Renal cortex interstitium (tissue), 15 donors: Measurements from ENCODE around the gene C9orf85. TPM values are rescaled to one million over a fixed set of nuclear protein-coding genes. Genes with fewer than 3 reads are reported as not detected.
A peak's percentile ranks its signal among the peaks of the same experiment; 100 is the strongest.

Experiments
- DNase-seq, 11 donors: peaks; one replicate each; pipeline ENCODE4 v3.0.0-alpha.2; 2013; ENCODE audit warnings: low read depth in 9 of 11, low spot score in 4 of 11; ENCODE audit errors: extremely low read depth in 1 of 11
- long read RNA-seq, 16 experiments: transcript quantifications; one replicate each; lab custom pipeline, GENCODE V29; 2026
- polyA plus RNA-seq, 3 donors: library from polyadenylated mRNA; unstranded; fragments of 120-200 nt; gene quantifications; one replicate each; pipeline ENCODE4 v1.2.1, GENCODE V29; 2013; ENCODE audit not compliant: insufficient read length in 3 of 3

C9orf85 gene, protein sequence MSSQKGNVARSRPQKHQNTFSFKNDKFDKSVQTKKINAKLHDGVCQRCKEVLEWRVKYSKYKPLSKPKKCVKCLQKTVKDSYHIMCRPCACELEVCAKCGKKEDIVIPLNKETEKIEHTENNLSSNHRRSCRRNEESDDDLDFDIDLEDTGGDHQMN
- 10 to 100 TPM; 15.9 to 18.2 (median 17.1) TPM for polyA plus RNA-seq
- long read RNA-seq, donor 1, partial matches to known transcripts = 0 of 1 reads
- long read RNA-seq, donor 1, other reads (novel, unspliced or antisense) = 0 of 1 reads
- long read RNA-seq, donor 2, partial matches to known transcripts = 0 of 3 reads
- long read RNA-seq, donor 2, other reads (novel, unspliced or antisense) = 0 of 3 reads
- long read RNA-seq, donor 3, partial matches to known transcripts = 0 of 1 reads
- long read RNA-seq, donor 3, other reads (novel, unspliced or antisense) = 0 of 1 reads
- long read RNA-seq, donor 4, partial matches to known transcripts = 0 of 3 reads
- long read RNA-seq, donor 4, other reads (novel, unspliced or antisense) = 0 of 3 reads
- long read RNA-seq, donor 5 = 0 reads
- long read RNA-seq, donor 6, partial matches to known transcripts = 0 of 2 reads
- long read RNA-seq, donor 6, other reads (novel, unspliced or antisense) = 0 of 2 reads
- long read RNA-seq, donor 7, transcript C9orf85-201 (4 exons, 1,279 nt) = major isoform, 5 of 6 reads
- long read RNA-seq, donor 7, partial matches to known transcripts = 0 of 6 reads
- long read RNA-seq, donor 7, other reads (novel, unspliced or antisense) = 0 of 6 reads
- long read RNA-seq, donor 8, partial matches to known transcripts = 0 of 4 reads
- long read RNA-seq, donor 8, other reads (novel, unspliced or antisense) = 0 of 4 reads
- long read RNA-seq, donor 9, transcript C9orf85-201 (4 exons, 1,279 nt) = major isoform, 7 of 7 reads
- long read RNA-seq, donor 9, partial matches to known transcripts = 0 of 7 reads
- long read RNA-seq, donor 9, other reads (novel, unspliced or antisense) = 0 of 7 reads
- long read RNA-seq, donor 10 = 0 reads
- long read RNA-seq, donor 11, partial matches to known transcripts = 0 of 3 reads
- long read RNA-seq, donor 11, other reads (novel, unspliced or antisense) = 0 of 3 reads
- long read RNA-seq, donor 12, partial matches to known transcripts = 0 of 2 reads
- long read RNA-seq, donor 12, other reads (novel, unspliced or antisense) = 0 of 2 reads
- long read RNA-seq, donor 13 = 0 reads
- long read RNA-seq, donor 14, partial matches to known transcripts = 0 of 3 reads
- long read RNA-seq, donor 14, other reads (novel, unspliced or antisense) = 0 of 3 reads
- long read RNA-seq, donor 15, partial matches to known transcripts = 0 of 3 reads
- long read RNA-seq, donor 15, other reads (novel, unspliced or antisense) = 0 of 3 reads
- long read RNA-seq, donor 16, partial matches to known transcripts = 0 of 5 reads
- long read RNA-seq, donor 16, other reads (novel, unspliced or antisense) = 0 of 5 reads

DNA sequence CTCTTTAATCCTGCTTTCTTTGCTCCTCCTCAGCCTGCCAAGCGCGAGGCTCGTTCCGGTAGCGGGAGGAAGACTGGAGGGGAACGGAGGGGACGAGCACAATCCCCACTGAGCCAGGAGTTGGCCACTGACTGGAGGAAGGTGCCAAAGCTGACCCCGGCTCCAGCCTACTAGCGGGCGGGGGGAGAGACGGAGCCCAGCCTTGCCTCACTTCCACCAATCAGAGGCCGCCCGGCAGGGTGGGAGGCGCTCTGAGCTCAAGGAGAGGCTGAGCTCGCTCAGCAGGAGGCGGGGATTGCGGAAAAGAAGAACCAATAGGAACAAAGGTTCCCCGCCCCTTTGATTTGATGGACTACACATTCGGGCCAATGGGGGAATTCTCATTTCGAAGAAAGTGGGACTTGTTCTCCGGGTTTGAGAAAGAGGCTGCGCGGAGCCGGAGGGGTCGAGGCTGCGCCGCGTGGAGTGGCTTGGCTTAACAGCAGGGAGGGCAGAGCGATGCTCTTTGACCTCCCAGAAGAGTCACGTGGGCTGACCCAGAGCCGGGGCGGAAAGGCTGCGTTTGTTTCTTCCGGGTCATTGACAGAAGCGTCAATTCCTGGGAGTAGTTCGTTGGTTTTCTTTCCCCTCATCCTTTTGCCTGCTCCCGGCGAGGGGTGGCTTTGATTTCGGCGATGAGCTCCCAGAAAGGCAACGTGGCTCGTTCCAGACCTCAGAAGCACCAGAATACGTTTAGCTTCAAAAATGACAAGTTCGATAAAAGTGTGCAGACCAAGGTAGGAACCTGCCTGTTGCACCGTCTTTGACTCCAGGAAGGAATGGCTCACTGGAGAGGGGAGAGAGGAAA, at the start of gene C9orf85, which contains the start of gene ABHD17B:
C9orf85 (plus strand) TSS at position 579 of the 847 bp plus-strand sequence; CDS start at position 675, 96 bp downstream.
ABHD17B (minus strand) TSS at position 133 of the 847 bp plus-strand sequence. CDS start 36,113 bp downstream, outside the sequence.
- peak; percentile 97 to 100 (median 98) for DNase-seq

DNA sequence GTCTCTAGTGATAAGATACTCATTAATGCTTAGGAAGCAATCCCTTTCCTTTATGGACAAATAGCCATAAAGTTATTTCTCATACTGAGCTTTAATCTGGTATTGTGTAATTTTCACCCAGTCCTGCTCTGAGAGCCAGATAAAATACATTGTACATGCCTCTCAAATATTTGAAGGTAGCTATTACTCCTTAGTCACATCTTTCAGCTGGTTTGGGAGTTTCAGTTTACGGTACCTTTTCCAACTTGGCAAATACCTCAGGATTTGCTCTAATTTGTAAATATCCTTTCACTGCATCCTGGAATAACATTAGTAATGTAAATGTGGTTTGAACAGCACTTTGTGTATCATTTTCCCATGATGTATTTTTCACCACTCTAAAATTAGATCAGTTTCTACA, 47.8 kb upstream of the C9orf85 start:
- no peak for DNase-seq

DNA sequence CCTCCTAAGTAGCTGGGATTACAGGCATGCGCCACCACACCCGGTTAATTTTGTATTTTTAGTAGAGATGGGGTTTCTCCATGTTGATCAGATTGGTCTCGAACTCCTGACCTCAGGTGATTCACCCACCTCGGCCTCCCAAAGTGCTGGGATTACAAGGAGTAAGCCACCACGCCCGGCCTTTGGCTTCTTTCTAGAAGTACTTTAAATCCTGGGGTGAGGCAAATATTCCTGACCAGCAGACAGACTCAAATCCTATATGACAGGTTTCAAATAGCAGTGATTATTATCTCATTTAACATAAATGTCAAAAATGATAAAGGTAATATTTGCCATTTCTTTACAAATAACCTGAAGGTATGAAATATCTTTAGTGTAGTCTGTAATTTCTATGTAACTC, 36.1 kb upstream of the C9orf85 start:
- no peak for DNase-seq

DNA sequence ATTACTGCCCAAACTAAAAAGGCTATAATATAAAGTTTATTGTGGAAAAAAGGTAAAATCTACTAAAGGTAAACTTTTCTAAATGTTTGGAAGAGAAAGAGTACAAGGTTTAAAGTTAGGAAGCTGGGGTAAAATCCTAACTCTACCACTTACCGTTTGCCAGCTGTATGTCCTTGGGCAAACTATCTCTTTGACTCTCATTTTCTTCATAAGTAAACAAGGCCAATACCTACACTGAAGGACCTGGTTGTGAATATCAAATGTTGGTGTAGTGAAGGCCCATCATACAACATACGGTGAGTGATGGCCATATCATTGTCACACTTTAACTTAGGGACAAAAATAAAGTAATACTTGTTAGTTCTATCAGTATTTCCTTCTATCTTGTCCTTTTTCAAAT, 35.3 kb upstream of the C9orf85 start:
- DNase-seq = no peak

DNA sequence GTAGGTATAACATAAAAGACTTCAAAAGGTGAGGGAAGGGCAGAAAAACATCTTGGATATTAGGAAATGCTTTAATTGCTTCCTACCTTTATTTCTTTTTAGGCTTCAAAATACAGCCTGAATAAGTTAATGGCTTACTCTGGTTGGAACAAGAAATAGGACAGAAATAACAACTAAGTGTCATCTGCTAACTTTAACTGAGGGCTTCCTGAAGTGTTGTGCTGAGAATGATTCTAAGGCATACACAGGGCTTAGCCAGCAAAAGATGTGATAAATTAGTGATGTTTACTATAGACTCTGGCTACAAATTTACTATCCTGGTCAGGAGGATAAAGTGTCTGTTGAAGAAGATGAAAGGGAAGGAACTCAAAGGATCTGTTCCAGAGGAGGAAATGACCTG, 34.6 kb upstream of the C9orf85 start:
- no peak for DNase-seq

DNA sequence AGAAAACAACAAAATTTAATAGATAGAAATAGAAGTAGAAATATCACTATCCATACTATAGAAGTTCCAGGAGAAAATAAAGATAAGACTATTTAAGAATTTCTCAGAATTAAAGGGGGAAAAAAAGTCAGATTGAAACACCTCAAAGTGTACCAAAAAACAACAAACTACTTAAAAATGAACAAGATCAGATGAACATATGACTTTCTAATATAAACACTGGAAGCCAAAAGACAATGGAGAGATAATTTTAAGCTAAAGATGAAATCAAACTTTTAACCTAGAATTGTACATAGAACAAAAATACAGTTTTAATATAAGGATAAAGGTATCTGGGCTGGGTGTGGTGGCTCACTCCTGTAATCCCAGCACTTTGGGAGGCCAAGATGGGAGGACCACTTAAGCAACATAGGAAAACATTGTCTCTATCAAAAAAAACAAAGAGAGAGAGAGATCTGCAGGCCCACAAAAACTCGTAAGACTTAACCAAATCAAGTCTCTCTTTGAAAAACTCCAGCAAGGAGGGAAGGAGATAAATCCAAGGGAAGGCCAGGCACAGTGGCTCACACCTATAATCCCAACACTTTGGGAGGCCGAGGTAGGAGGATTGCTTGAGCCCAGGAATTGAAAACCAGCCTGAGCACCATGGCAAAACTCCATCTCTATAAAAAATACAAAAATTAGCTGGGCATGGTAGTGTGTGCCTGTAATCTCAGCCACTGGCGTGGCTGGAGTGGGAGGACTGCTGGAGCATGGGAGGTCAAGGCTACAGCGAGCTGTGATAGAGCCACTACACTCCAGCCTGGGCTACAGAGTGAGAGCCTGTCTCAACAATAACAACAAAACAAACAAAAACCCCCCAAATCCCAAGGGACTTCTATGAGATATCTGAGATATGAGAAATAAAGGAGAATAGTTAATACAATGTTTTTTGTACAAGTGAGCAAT, 32.8 kb upstream of the C9orf85 start:
- DNase-seq = no peak

DNA sequence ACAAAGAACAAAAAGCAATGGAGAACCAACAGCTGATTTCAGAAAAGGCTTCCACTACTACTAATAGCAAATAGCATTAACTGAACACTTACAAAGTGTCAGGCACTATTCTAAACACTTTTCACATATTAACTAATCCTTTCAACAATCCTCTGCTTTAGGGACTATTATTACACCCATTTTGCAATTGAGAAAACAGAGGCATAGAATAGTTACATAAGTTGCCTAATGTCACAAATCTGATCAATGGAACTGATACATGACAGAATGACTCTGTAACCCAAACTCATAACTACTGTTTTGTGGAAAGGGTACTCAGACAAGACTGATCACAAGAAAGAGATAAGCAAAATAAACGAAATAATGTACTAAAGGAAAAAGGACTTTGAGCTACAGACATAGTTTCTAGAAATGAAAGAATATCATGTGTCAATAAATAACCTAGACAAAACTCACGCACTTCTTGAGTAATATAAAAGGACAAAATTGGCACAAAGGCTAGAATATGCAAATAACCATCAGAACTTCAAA, 31.7 kb upstream of the C9orf85 start:
- DNase-seq = no peak

DNA sequence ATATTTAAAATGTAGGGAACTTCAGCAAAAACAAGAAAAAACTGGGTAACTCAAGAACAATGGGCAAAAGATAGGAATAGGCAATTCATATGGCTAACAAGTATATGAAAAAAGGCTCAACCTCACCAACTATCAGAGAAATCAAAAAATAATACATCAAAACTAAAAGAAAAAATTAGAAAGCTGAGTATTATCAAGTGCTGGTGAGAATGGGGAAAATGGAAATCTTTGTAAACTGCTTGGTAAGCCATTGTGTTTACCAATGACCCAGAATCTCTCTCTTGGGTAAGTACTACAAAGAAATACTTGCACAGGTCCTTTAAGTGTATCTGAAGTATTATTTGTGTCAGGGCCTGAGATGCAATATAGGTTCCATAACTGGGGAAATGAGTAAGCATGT, 27.4 kb upstream of the C9orf85 start:
- no peak for DNase-seq

DNA sequence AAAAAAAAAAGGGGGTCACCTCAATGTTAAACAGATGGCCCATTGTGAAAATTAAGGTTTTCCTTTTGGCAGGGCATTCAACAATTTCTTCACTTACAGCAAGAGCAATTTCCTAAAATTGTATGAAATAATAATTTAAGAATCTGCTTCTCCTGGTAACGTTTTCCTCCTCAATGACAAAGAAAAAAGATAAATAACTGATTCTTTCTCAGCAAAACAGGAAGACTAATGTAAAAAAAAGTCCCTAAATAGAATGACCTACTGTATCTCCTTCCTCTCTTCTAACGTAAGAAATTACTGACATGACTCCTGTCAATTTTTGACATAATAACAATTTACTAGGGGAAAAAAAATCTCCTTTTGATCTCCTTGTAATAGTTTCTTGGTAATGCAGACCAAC, 26.0 kb upstream of the C9orf85 start:
- DNase-seq = peak in 1 of 11 donors; percentile 2

DNA sequence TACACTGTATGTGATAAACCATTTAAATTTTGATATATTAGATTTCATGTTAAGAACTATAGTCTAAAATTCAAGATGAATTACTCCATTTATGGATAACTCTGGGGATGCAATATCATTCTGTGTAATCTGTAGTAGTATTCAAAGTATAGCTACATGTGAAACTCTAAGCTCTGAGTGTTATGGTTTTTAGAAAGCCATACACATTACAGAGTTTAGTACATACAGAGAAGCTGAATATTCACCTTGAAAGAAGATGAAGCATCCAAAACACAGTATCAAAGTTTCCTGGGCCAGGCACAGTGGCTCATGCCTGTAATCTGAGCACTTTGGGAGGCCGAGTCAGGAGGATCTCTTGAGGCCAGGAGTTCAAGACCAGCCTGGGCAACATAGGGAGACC, 25.4 kb upstream of the C9orf85 start:
- no peak for DNase-seq

DNA sequence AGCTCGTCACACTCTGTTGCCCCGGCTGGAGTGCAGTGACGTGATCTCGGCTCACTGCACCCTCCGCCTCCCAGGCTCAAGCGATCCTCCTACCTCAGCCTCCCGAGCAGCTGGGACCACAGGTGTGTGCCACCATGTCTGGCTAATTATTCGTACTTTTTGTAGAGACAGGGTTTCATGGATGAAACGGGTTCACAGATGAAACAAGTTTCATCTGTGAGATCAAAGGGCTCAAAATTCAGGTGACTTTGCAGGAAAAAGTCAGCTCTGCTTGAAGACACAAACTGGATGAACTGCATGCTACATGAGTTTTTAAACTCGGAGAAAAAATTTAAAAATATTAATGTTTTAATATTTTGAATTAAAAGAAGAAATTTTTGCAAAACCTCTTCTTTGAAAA, 24.9 kb upstream of the C9orf85 start:
- no peak for DNase-seq

DNA sequence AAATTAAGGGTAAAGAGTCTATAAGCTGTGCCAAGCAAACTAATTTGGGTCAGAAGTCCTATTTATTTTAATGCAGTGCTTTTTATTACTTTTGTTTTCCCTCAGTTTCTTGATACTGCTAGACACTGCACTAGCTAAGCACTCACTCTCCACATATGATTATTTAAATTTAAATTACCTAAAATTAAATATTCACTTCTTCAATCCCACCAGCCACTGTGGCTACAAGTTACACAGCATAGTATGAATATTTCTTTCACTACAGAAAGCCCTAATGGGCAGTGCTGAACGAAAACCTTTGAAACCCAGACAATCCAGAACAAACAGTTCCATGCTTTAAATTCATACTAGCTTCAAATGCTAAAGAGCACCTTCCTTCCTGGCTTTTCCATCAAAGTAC, 24.1 kb upstream of the C9orf85 start:
- no peak for DNase-seq

DNA sequence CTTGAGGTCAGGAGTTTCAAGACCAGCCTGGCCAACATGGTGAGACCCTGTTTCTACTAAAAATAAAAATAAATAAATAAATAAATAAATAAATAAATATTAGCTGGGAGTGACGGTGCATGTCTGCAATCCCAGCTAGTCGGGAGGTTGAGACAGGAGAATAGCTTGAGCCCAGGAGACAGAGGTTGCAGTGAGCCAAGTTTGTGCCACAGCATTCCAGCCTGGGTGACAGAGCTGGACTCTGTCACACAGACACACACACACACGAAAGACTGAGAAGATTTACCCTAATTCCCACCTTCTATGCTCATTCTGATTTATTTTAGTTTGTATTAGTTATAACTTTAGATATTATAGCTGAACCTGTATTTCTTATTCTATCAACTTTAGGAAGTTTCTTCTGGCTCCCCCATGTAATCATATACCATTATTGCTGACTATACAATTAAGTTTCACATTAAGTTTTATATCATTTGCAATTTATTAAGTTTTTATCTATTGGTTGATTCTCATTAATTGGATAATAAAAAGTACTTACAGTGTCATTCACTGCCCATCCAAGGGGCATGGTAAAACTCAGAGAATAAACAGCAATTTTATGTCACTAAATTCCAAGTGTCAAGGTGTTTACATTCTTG, 21.3 kb upstream of the C9orf85 start:
- no peak for DNase-seq

DNA sequence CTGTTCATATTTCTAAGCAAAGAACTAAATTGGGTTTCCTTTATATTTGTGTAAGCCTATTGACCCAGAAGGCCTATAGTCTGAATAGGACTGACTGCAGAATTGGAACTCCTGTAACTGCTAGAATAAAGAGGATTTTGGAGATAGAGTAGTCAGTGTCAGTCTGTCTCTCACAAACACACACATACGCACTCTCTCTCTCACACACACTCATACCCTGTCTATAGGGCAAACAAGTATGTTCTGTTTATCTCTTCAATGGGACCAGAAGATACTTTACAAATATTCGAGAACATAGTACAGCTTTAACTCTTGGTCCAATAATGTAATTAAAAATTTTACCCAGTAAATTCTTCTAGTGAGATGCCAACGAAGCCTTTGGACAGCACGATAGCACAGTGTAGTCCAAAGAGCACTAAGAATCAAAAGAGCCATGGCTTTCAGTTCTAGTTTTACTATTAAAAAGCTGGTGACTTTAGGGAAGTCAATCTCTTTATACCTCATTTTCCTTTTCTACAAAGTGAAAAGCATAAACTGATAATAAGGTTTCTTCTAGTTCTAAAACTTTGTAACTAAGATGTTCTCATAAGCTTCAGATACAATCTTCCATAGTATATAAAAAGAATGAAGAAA, 19.8 kb upstream of the C9orf85 start:
- no peak for DNase-seq

DNA sequence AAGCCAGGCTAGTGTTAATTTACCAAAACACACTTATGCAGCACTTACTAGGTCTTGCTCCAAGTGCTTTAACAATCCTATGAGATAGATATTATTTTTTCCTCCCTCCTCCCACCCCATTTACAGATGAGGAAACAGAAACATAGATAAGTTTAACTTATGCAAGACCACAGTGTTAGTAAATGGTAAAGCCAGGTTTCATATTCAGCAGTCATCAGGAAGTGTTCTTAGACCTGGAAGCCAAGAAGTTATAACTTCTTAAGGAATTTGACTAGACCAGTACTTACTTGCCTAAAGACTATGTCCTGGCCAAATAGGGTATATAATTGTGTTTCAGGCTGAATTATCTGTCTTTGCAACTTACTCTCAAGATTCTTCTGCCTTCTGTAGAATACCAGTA, 16.3 kb upstream of the C9orf85 start:
- no peak for DNase-seq

DNA sequence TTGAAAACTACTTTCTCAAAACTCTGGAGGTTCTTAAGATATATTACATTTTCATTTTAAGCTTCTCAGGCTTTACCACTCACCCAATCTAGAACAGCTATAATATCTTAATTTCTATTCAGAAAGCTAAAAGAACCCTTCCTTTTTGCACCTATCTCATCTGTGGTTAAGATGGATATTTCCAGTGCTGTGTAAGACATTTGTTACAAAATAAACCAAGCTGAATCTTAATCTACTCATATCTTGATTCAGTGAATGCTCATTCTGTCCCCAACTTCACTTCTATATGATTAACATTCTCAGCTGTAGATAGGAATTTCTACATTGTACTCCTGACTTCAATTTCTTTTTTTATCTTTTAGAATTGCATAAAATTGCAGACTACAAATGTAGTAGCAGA, 15.5 kb upstream of the C9orf85 start:
- no peak for DNase-seq
